Hepatocyte (in vitro differentiated cells): ENCODE results near the gene AGFG1. TPM values are rescaled to one million over a fixed set of nuclear protein-coding genes. Genes with fewer than 3 reads are reported as not detected.

Experiments
- DNase-seq: peaks from one replicate; pipeline ENCODE4 v3.0.0-alpha.2; 2016; ENCODE audit warnings: low spot score
- H2AFZ ChIP-seq: fragments of 200-600 bp; sonication (generic); 2 replicates; pipeline ENCODE4 v1.6.0; 2016; ENCODE audit warnings: antibody characterized with exemption, mild to moderate bottlenecking
- H3K27ac ChIP-seq: fragments of 200-600 bp; sonication (generic); 2 replicates; pipeline ENCODE4 v1.5.1; 2016; ENCODE audit warnings: mild to moderate bottlenecking
- H3K27me3 ChIP-seq: fragments of 200-600 bp; sonication (generic); 2 replicates; pipeline ENCODE4 v1.6.1; 2016
- H3K36me3 ChIP-seq: fragments of 200-600 bp; sonication (generic); replicated peaks from 2 replicates; pipeline ENCODE4 v1.5.1; 2016; ENCODE audit warnings: low read depth; ENCODE audit not compliant: insufficient read depth
- H3K4me1 ChIP-seq: fragments of 200-600 bp; sonication (generic); 2 replicates; pipeline ENCODE4 v1.5.1; 2016; ENCODE audit warnings: mild to moderate bottlenecking, moderate library complexity; ENCODE audit not compliant: insufficient read depth
- H3K4me2 ChIP-seq: fragments of 200-600 bp; sonication (generic); 2 replicates; pipeline ENCODE4 v1.6.0; 2016
- H3K4me3 ChIP-seq: fragments of 200-600 bp; sonication (generic); 2 replicates; pipeline ENCODE4 v1.5.1; 2016; ENCODE audit warnings: mild to moderate bottlenecking
- H3K79me2 ChIP-seq: fragments of 200-600 bp; sonication (generic); 2 replicates; pipeline ENCODE4 v1.6.0; 2017; ENCODE audit warnings: mild to moderate bottlenecking
- H3K9me2 ChIP-seq: fragments of 200-600 bp; sonication (generic); replicated peaks from 2 replicates; pipeline ENCODE4 v1.6.0; 2017; ENCODE audit warnings: mild to moderate bottlenecking; ENCODE audit not compliant: insufficient read depth
- H3K9me3 ChIP-seq: fragments of 200-600 bp; sonication (generic); 2 replicates; pipeline ENCODE4 v1.5.1; 2016; ENCODE audit warnings: low read depth, mild to moderate bottlenecking
- H4K20me1 ChIP-seq: fragments of 200-600 bp; sonication (generic); 2 replicates; pipeline ENCODE4 v1.6.0; 2016; ENCODE audit warnings: mild to moderate bottlenecking; ENCODE audit not compliant: insufficient read depth, poor library complexity, severe bottlenecking
- CTCF ChIP-seq: fragments of 200-600 bp; sonication (generic); IDR thresholded peaks from 2 replicates; pipeline ENCODE4 v1.5.1; 2016; ENCODE audit warnings: antibody characterized with exemption, mild to moderate bottlenecking; ENCODE audit not compliant: poor library complexity
- EZH2 ChIP-seq: fragments of 200-600 bp; sonication (generic); IDR thresholded peaks from 2 replicates; pipeline ENCODE4 v1.6.1; 2016; ENCODE audit warnings: antibody characterized with exemption, mild to moderate bottlenecking, borderline replicate concordance
- EZH2phosphoT487 ChIP-seq: fragments of 200-600 bp; sonication (generic); IDR thresholded peaks from one replicate; pipeline ENCODE4 v1.6.1; 2018; ENCODE audit warnings: antibody characterized with exemption, mild to moderate bottlenecking, low read depth, moderate library complexity; ENCODE audit not compliant: unreplicated experiment, severe bottlenecking
- WGBS: methylation state at CpG from one replicate; pipeline ENCODE4 v1.1.6; 2016; ENCODE audit warnings: low lambda C conversion rate; ENCODE audit errors: missing lambda C conversion rate; 5-methylcytosine and 5-hydroxymethylcytosine counted together
- polyA plus RNA-seq: library from polyadenylated mRNA; unstranded; fragments of >200 nt; fragmentation: Nextera tagmentation; extraction: Ambion mirVana; gene quantifications from 2 replicates; pipeline ENCODE4 v1.2.1, GENCODE V29; 2016
- total RNA-seq: library from RNA; depleted of rRNA; stranded (reverse); fragments of >200 nt; gene quantifications from 2 replicates; pipeline ENCODE4 v1.2.3, GENCODE V29; 2014

AGFG1 gene
- total and polyA plus RNA-seq, 2 experiments from 2014 or later, result 62.4 to 91.6 TPM

GRCh38 chr2:227471412-227471811 is 544 bp upstream of the AGFG1 start:
- no peaks in the 10 kb centered on the region for H3K9me3 ChIP-seq
- peaks cover 17% of the 10 kb centered on the region for H3K4me1 ChIP-seq
- H3K79me2 ChIP-seq, result peaks cover 51% of the 10 kb centered on the region
- H3K4me2 ChIP-seq, result peak overlapping the region; percentile 59
- no peaks in the 10 kb centered on the region for H3K9me2 ChIP-seq
- no peak overlapping the region for H3K4me3 ChIP-seq
- H3K36me3 ChIP-seq, result no peaks in the 10 kb centered on the region
- H3K27ac ChIP-seq, result no peak overlapping the region
- no peak for TF ChIP-seq CTCF
- TF ChIP-seq EZH2, result no peak
- no peak for TF ChIP-seq EZH2phosphoT487
- H3K27me3 ChIP-seq, result no peaks in the 10 kb centered on the region
- peaks cover 35% of the 10 kb centered on the region for H4K20me1 ChIP-seq
- WGBS, result 95% methylated on average over 7 of the region's 7 CpGs
- DNase-seq, result no peak
- no peak overlapping the region for H2AFZ ChIP-seq

GRCh38 chr2:227472265-227473121 is 537 bp downstream of the AGFG1 start:
- Histone ChIP-seq H3K4me3 (peak overlapping the region; percentile 88), H4K20me1 (peaks cover 46% of the 10 kb centered on the region), H3K27ac (peak overlapping the region; percentile 99), H3K79me2 (peaks cover 61% of the 10 kb centered on the region), H3K4me1 (peaks cover 7% of the 10 kb centered on the region), H3K4me2 (peak overlapping the region; percentile 82), H2AFZ (no peak overlapping the region), H3K36me3 (no peaks in the 10 kb centered on the region), H3K9me3 (no peaks in the 10 kb centered on the region), H3K27me3 (no peaks in the 10 kb centered on the region), H3K9me2 (no peaks in the 10 kb centered on the region)
- TF ChIP-seq CTCF (no peak), EZH2phosphoT487 (no peak), EZH2 (no peak)
- 2% methylated on average over 26 of the region's 106 CpGs for WGBS
- peak; percentile 81 for DNase-seq

- DNase-seq, result no peak
- peak overlapping the region; percentile 82 for H3K4me2 ChIP-seq
- H3K36me3 ChIP-seq, result no peaks in the 10 kb centered on the region
- peaks cover 52% of the 10 kb centered on the region for H4K20me1 ChIP-seq
- H3K79me2 ChIP-seq, result peaks cover 67% of the 10 kb centered on the region
- peaks cover under 1% of the 10 kb centered on the region for H3K4me1 ChIP-seq
- no peak overlapping the region for H2AFZ ChIP-seq
- H3K27ac ChIP-seq, result peak overlapping the region; percentile 99
- H3K9me3 ChIP-seq, result no peaks in the 10 kb centered on the region
- no peaks in the 10 kb centered on the region for H3K27me3 ChIP-seq
- WGBS, result 2% methylated on average over 9 of the region's 9 CpGs
- H3K4me3 ChIP-seq, result peak overlapping the region; percentile 88
- H3K9me2 ChIP-seq, result no peaks in the 10 kb centered on the region
- TF ChIP-seq EZH2, result no peak
- TF ChIP-seq CTCF, result no peak
- TF ChIP-seq EZH2phosphoT487, result no peak
Observed at GRCh38 chr2:227473122-227473461, 1.1 kb downstream of the AGFG1 start.
